NK-92 (cell line): ENCODE measurements around the gene GAS2L1.

Experiments
- DNase-seq: peaks from one replicate; lab custom pipeline; 2025; ENCODE audit not compliant: unreplicated experiment; lab: John Stamatoyannopoulos, UW

GAS2L1 gene

DNA sequence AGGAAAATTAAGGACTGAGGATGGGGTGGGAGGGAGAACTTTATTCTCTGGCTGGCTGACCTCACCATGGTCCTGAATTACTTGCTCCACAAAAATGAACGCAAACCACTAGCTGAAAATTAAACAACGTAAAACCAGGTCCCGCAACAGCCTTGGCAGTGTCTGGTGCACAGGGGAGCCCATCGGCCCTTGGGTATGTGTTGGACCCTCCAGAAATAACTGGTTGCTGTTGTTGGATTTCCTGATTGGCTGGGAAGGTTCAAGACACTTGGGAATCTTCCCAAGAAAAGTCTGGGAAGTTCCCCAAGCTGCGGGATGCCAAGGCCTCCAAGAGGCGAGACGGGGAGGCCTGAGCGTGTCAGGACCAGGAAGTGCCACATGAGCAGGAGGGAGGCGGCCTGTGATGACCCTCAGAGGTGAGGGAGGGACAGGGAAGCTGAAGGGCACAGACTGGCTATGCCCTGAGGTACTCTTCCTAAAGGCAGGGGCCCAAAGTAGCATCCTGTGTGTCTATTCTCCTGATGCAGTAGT, 19.4 kb downstream of the GAS2L1 start:
- no peak for DNase-seq

DNA sequence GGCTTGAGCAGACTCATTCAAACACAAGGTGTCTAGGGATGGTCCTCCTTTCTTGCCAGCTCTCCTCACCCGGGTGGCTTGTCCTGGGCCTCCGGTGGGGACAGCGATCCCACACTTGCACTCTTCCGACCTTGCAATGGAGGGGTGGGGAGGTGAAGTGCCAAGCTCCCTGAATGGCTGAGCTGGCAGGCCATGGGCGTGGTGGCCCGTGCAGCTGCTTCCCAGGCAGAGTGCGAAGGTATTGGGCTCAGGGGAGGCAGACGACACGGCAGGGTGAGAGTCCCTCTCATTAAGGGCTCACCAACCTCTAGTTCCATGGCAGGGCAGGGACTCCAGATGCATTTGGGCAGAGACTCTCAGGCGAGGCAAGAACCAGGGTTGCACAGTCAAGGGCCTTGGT, 20.0 kb downstream of the GAS2L1 start:
- DNase-seq, result no peak

DNA sequence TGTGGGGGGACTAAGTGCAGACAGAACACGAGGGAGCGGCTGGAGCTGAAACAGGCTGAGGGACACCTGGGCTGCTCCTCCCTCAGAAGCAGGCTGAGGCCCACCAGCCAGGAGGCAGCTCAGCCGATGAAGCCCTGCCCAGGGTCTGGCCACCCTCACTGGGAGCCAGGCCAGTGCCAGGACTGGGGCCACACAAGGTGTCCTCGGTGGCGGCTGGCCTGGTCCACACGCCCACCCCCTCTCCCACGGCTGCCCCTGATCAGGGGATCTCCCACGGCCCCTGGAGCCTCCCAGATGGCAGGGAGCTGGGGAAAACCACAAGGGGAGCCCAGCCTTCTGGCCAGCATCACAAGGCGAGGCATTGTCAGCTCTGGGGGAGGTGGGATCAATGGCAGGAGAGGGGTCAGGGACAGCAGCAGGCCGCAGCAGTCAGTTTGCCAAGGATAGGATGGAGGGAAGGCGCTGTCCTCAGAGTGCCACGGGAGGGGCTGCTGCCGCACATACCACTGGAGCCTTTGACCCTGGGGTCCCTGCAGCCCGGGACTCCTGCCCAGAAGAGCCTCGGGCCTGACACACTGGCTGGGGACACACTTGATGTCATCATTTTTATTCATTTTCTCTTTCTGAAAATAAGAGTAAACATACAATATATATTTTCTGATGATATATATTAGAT, 20.8 kb downstream of the GAS2L1 start:
- no peak for DNase-seq

DNA sequence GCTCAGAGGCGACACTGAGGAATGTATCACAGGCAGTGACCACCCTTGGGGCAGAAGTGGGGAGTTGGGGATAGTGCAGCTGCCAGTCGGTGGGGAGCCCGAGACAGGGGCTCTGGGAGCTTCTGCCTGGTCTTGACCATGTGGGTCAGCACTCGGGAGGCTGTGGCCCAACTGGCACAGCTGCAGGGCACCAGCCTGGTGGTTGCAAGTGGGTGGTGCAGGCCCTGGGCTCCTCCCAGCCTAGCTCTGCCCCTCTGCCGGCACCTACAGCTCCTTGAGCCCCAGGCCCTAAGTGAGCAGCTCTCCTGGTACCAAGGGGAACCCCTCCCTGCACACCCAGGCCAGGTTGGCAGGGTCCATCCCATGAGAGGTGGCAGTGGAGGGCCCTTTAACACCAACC, 21.6 kb downstream of the GAS2L1 start:
- DNase-seq, result no peak

DNA sequence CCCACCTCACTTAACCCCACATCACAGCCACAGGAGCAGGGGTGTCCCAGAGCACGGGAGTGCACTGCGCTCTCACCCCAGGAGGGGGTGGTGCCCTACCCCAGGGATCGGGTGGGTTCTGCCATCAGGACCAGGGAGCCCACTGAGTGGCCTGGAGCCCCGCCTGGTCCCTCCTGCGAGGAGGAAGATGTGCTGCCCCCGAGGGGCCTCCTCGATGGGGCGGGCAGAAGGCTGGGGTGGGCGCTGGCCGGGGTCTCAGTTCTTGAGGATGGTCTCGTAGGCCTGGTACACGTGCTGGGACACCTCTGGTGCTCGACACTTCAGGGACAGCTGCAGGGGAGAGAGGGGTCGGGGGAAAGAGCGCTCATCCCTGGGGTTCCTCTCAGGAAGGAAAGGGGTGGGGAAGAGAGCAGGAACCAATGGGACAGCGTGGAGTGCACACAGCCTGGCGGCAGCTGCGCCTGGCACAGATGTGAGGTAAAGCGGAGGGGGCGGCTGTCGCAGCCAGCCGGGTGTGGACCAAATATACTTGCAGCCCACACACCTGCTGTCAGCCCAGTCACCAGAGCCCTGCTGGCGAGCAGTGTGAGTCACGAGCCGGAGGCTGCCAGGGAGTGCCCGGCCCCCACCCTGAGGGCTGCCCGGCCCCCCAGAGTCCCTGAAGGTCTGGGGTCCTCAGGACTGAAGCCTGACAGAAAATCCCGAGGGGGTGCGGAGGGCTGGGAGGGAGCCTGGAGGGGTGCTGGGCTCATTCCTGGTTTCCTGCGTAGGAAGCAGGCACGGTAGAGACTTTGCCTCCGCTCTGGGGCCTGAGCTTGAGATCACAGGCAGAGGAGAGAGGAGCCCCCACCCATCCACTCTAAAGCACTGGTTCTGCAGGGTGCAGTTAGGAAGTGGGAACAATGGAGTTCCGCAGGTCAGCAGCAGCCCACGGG, 22.4 kb downstream of the GAS2L1 start:
- no peak for DNase-seq

DNA sequence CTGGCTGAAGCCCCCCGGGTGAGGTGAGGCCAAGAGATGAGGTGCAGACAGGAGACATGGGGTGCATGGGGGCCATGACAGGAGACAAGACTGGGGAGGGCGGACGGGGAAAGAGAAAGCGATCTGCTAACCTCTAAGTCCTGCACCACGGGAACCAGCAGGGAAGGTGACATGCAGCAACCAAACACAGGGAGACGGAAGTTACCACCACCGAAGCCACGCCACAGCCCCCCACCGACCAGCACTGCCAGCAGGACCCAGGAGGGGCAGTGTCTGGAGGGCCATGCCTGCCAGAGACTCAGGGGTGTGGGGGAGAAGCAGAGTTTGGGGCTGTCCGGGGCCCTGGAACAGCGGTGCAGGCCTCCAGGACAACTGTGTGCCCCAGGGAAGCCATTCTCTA, 23.1 kb downstream of the GAS2L1 start:
- no peak for DNase-seq

DNA sequence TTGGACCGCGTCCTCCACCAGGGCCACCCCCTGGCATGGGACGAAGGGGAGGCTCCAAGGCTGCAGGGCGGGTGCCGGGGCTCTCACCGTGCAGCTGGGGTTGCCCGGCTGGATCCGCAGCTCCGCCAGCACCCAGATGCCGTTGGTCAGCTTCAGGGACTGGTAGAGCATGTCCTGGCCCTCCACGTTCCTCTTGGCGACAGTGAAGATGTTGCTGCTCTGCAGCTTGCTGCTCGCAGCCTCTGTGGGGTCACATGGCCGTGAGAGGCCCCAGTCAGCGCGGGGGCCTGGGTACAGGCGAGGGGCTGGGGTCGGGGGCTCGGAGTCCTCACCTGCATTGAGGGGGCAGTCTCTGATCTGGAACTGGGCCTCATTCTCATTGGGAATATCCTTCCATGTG, 23.8 kb downstream of the GAS2L1 start:
- no peak for DNase-seq

DNA sequence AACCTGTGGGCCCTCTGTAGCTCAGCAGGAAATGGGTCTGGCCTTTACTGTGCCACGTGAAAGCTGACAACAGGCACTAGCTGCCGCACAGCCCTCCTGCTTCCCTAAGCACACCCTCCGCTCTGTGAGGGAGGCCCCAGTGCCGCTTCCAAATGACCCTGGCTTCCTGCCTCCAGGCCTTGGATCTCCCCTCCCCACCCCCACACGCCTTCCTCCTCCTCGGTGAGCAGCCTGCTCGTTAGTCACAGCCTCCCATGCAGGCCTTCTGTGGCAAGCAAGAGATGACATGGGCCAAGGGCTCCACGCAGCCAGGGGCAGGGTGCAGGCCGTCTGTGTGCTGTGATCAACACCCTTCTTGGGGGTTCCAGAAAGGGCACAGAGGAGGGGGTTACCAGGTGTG, 24.3 kb downstream of the GAS2L1 start:
- no peak for DNase-seq

DNA sequence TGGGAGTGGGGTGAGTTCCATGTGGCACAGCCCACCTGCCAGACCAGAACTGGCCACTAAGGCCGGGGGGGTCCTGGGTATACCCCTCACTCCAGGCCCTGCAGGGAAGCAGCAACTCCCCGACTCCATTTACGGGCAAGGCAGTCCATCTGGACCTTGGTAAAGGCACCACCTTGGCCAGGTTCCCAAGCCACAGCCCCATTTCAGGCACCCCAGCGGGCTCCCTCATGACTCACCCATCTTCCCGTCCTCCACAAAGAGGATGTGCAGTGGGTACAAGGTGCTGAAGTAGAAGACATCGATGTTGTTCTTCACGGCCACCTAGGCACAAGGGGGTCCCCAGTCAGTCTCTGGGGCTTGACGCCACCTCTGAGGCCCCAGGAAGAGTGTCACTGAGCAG, 24.8 kb downstream of the GAS2L1 start:
- no peak for DNase-seq

DNA sequence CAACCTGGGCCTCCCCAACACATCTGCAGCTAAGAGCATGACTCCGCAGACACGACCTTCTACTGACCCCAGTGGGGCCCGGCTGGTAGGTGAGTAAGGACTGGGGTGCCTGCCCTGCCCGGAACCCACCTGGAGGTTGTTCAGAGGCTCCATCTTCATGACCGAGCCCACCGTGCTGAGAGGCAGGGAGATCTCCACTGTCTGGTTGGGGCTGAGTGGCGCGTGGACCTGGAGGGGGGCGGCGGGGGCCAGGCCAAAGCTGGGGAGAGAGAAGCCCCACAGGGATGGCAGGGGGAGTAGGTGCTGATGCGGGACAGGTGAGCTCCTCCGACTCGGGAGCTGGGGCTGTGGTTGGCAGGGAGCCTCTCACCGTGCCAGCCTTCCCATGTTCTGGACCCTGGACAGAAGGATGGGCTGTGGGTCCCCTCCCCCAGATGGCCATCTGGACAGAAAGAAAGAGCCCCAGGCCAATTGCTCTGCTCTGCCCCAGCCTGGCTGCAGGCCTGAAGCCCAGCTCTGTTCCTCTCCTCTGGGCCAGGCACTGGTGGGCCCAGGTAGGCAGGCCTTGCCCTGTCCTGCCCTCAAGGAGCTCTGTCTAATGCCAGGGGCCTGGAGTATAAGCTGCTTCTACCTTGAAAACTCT, 25.3 kb downstream of the GAS2L1 start:
- no peak for DNase-seq

DNA sequence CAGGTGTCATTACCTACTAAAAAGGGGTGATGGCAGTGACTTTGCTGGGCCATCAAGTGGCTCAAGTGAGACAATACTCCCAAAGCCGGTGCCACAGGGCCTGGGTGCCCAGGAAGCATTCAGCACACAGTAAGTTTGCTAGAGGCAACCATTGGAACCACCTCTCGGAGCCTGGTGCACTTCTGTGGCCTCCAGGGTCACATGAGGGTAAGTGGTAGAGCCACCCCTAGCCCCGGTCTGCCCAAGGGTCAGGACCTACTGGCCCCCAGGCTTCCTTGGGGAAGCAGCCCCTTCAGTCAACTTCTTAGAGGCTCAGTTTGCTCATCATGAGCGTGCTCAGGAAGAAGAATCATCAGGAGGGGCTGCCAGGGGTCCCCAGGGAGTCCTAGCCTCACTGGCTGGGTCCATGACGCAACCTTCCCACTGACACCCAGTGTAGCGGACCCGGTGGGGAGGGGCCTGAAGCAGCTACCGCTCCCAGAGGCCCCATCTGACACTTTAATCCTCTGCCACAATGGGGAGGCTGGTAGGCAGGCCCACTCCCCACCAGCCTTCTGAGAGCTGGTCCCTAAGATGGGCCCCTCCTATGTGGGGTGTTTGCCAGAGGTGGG, 26.5 kb downstream of the GAS2L1 start:
- no peak for DNase-seq

DNA sequence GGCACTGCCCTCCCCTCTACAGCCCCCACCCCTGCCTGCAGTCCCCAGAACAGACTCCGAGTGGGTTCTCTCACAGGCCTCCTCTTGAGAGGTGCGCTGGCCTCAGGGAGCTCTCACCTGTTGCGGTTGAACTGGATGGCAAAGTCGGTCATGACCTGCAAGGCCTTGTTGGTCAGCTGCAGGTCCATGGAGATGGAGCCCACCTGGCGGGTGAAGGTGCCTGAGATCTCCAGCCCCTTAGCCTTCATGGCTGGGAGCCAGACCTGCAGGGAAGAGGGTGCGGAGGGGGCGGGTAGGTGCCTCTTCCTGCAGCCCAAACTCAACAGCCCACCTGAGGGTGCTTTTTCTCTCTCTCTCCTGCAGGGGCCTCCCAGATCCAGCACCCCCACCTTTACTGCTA, 27.7 kb downstream of the GAS2L1 start:
- no peak for DNase-seq

DNA sequence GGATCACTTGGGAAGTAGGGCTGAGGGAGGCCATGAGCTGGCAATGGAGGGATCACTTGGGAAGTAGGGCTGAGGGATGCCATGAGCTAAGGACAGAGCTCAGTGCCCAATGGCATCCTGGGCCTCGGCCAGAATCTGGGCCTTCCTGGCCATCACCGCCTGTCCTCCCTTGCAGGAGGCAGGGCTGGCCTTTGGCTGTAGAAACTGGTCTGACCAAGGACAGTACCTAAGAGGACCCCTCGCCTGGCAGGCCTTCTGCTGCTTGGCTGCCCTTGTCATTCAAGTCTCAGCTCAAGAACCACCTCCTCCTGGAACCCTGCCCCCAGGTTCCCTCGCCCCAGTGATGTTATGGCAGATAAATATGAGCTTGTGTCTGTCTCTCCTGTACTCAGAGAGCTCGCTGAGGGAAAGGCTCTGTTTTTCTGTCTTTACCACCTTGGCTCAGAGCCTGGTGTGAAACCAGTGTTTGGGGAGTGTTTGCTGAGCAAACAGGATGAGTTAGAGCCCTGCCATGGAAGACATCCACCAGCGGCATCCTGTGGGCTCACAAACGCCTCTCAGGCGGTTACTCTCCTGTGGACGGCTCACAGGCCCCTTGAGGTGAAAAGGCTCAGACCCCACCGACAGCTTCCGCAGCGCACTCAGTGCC, 28.4 kb downstream of the GAS2L1 start:
- DNase-seq, result no peak

DNA sequence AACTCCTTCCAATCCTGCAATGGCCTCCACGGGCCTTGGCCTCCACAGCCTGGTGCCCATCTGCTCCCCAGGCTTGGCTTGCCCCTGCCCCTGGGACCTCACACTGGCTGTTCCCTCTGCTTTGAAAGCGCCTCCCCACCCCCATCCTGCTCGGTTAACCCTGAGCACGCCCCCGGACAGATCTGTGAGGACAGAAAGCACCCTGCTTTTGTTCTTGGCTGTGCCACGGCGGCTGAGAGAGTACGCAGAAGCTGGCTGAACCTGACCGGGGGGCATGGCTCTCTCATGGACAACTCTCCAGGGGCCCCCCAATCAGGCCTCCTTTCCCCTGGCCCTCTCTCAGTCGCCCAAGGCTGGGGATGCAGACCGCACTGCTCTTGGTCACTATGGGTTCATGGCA, 29.2 kb downstream of the GAS2L1 start:
- no peak for DNase-seq

DNA sequence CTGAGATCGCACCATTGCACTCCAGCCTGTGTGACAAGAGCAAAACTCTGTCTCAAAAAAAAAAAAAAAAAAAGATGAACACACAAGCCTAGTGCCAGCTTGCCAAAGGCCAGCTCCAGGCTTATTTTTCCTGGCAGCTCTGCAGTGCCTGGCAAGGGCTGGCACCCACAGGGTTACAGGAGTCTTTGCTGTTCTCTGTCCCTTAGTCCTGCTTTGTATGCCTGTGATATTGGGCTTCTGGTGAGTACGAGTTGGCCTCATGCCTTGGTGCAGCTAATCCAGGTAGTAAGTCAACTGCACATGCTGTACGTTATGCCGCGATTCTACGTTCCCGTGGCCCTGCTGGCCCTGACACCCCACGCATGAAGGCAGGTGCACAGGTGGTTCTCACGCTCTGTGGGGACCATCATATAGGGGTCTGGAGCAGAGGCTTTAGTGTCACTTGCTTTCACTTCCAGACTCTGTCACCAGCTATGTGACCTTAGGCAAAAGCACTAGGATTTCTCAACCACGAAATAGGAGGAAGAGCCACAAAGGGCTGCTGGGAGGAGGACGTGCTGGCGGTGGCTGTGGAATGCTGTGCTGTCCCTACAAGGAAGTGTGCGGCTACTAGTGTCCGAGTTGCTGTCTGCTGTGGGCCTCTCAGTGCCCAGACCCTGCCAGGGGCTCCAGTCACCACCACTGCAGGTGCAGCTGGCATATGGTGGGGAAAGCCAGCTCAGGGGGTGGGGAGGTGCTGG, 30.5 kb downstream of the GAS2L1 start:
- DNase-seq, result no peak

DNA sequence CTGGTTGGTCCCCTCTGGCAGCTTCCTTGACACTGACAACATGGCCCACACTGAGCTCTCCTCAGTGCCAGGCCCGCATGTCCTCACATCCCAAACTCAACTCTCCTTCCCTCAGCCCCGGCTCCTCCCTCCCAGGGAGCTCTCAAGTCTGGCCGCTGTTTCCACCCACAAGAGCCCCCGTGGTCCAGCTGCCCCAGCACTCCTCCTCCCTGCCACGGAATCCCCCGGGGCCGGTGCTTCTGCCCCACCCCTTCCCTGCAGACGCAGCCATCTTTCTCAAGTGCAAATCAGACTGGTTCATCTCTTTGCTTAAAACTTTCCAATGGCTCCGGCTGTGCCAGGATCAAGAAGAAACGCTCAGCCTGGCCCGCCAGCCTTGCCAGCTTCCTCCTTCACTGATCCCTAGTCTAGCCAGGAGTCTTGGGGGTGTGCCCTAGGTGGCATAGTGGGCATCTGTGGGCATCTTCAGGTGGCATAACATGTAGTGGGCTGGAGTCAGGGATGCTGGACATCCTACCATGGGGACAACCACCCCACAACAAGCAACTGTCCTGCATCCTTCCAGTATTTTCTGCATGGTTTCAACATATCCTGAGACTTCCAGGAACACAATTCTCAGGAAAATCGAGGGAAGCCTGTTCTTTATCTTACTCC, 31.3 kb downstream of the GAS2L1 start:
- DNase-seq, result no peak

DNA sequence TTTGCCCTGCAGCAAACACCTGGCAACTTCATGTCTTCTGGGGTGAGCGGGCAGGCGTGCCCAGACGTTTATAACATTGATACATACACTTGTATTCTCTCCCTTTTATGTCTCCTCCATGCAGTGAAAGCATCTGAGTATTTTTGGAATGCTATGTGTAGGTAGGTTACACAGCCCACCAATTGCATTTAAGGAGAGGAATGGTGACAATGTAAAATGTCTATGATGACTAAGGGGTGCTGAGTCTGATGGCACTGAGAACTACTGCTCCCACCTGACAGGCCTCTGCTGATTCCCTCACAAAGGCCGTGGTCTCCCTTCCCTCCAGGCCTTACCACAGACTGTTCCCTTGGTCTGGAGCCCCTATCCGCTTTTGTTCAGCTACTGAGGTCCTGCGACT, 31.9 kb downstream of the GAS2L1 start:
- no peak for DNase-seq

DNA sequence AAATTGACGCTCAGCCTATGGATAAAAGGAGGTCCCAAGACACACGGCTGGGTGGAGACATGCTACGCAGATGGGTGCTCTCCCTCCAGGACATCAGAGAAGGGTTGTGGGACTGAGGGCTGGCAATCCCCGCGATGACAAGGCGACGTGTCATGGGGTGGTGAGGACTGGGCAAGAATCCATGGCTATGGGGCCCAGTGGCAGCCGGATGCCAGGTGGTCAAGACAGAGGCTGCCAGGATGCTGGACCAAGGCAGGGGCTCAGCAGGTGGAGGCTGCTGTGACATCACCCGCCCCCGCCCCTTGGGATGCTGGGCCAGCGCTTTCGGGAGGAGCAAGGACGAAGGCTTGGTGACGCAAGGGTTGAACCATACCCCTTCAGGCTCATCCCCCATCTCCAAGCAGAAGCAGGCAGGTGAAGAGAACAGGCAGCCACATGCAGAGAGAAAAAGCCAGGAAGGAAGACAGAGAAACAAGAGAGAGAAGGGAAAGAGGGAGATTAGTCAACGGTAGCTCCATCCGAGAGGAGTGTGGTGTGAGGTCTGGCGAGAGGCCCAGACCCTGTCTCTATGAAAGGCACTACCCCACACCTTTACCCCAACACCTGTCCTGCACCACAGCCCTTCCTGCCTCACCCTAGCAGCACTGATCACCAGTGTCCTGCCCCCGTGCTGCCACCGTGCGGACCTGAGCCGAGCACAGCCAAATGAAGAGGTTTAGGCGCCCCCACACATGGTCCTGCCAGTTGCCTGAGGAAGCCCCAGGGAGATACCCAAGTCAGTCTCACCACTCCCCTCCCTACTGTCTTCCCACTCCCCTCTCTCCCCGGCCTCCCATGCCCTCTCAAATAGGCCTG, 33.2 kb downstream of the GAS2L1 start:
- DNase-seq, result no peak

DNA sequence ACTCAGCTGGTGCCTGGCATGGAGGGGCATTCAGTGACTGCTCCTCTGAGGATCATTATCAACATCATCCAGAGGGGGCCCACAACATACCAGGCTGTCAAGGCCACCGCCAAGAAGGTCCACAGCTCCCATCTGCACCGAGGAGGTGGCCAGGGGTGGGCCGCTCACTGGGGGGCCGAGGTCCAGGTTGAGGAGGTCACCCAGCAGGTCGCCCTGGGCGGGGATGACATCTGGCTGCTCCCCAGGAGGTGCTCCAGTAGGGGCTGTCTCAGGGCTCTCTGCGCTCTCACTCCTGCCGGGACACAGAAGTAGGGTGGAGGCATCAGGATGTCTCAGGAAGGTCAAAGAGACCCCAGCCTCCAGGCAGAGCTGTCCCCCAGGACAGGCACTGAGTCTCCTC, 34.1 kb downstream of the GAS2L1 start:
- no peak for DNase-seq
